D721Med (cell line): ENCODE results near the gene KRTAP2-4.
"Not testable (repeated sequence)": the region's sequence is repeated elsewhere in the genome, so short reads cannot be mapped to it uniquely, and the experiment has no call there.

ENCODE experiments used
- DNase-seq: peaks from one replicate; pipeline ENCODE4 v3.0.0; 2011; ENCODE audit warnings: low spot score; ENCODE audit not compliant: insufficient read length
- FAIRE-seq: peaks from 2 replicates; lab custom pipeline; 2011; peaks lifted over from hg19 to GRCh38; lab: Jason Lieb, UNC
- CTCF ChIP-seq: IDR thresholded peaks from 2 replicates; pipeline ENCODE4 v1.5.1; 2012; ENCODE audit warnings: mild to moderate bottlenecking, control low read depth; ENCODE audit not compliant: insufficient read depth; ENCODE audit errors: missing control alignments

KRTAP2-4 gene

GRCh38 chr17:41054025-41054424 lies 11.7 kb downstream of the KRTAP2-4 start:
- no peak for DNase-seq
- no peak for TF ChIP-seq CTCF
- no peak for FAIRE-seq

- DNase-seq = no peak
- no peak for TF ChIP-seq CTCF
Measured at GRCh38 chr17:41052566-41052965, 13.1 kb downstream of the KRTAP2-4 start.

GRCh38 chr17:41049110-41049509 lies 16.6 kb downstream of the KRTAP2-4 start:
- no peak for TF ChIP-seq CTCF
- FAIRE-seq = no peak
- DNase-seq = no peak

More at GRCh38 chr17:41052566-41052965, 13.1 kb downstream of the KRTAP2-4 start:
- no peak for FAIRE-seq

- FAIRE-seq (no peak), DNase-seq (no peak)
Measured at GRCh38 chr17:41048441-41048840, 17.2 kb downstream of the KRTAP2-4 start.

GRCh38 chr17:41046735-41047465 lies 18.8 kb downstream of the KRTAP2-4 start, which contains the start of gene KRTAP2-1:
KRTAP2-1 (minus strand) TSS chr17:41047316; CDS start chr17:41047267, 49 bp downstream.
- not testable (repeated sequence) for FAIRE-seq, DNase-seq

More at GRCh38 chr17:41048441-41048840, 17.2 kb downstream of the KRTAP2-4 start:
- no peak for TF ChIP-seq CTCF

GRCh38 chr17:41042953-41043352 lies 22.7 kb downstream of the KRTAP2-4 start:
- DNase-seq (no peak), FAIRE-seq (no peak)
- no peak for TF ChIP-seq CTCF

- not testable (repeated sequence) for FAIRE-seq, DNase-seq
Measured at GRCh38 chr17:41040783-41041571, 24.7 kb downstream of the KRTAP2-4 start, which contains the start of gene KRTAP1-1. KRTAP1-1 (minus strand) TSS chr17:41041450; CDS start chr17:41041397, 53 bp downstream.

- FAIRE-seq = no peak
- no peak for DNase-seq
- TF ChIP-seq CTCF = no peak
Measured at GRCh38 chr17:41037853-41038350, 27.8 kb downstream of the KRTAP2-4 start.

- FAIRE-seq, DNase-seq: not testable (repeated sequence)
Measured at GRCh38 chr17:41034346-41034935, 31.2 kb downstream of the KRTAP2-4 start, which contains the start of gene KRTAP1-3. KRTAP1-3 (minus strand) TSS chr17:41034874; CDS start chr17:41034821, 53 bp downstream.
